Subcutaneous abdominal adipose tissue (tissue), 5 donors: ENCODE measurements around the gene CPA5.

Experiments used
- H3K27ac ChIP-seq: one replicate; pipeline ENCODE4 v1.7.0; 2013; ENCODE audit warnings: low read depth, mild to moderate bottlenecking, inconsistent platforms, low read length, moderate library complexity
- H3K27me3 ChIP-seq, 5 donors: one replicate each; pipeline ENCODE4 v1.7.0; 2013; ENCODE audit warnings: low read length in 5 of 5, inconsistent platforms in 1 of 5; ENCODE audit not compliant: control insufficient read depth in 5 of 5, insufficient read depth in 4 of 5
- H3K36me3 ChIP-seq, 5 donors: one replicate each; pipeline ENCODE4 v1.7.0; 2013; ENCODE audit warnings: low read length in 5 of 5; ENCODE audit not compliant: control insufficient read depth in 5 of 5, insufficient read depth in 5 of 5
- H3K4me1 ChIP-seq, 5 donors: one replicate each; pipeline ENCODE4 v1.7.0; 2013; ENCODE audit warnings: low read length in 5 of 5, mild to moderate bottlenecking in 3 of 5, moderate library complexity in 1 of 5; ENCODE audit not compliant: control insufficient read depth in 5 of 5, insufficient read depth in 5 of 5
- H3K4me3 ChIP-seq, 5 donors: one replicate each; pipeline ENCODE4 v1.7.0; 2013; ENCODE audit warnings: low read length in 5 of 5, low read depth in 1 of 5
- H3K9ac ChIP-seq, 5 donors: one replicate each; pipeline ENCODE4 v1.7.0; 2013; ENCODE audit warnings: low read length in 5 of 5, mild to moderate bottlenecking in 4 of 5, moderate library complexity in 3 of 5
- H3K9me3 ChIP-seq, 5 donors: one replicate each; pipeline ENCODE4 v1.7.0; 2013; ENCODE audit warnings: low read length in 5 of 5; ENCODE audit not compliant: control insufficient read depth in 5 of 5
- donor health status: healthy.
- donor health status: healthy.
- donor health status: healthy.
- donor health status: healthy.
- donor health status: healthy.

CPA5 gene

DNA sequence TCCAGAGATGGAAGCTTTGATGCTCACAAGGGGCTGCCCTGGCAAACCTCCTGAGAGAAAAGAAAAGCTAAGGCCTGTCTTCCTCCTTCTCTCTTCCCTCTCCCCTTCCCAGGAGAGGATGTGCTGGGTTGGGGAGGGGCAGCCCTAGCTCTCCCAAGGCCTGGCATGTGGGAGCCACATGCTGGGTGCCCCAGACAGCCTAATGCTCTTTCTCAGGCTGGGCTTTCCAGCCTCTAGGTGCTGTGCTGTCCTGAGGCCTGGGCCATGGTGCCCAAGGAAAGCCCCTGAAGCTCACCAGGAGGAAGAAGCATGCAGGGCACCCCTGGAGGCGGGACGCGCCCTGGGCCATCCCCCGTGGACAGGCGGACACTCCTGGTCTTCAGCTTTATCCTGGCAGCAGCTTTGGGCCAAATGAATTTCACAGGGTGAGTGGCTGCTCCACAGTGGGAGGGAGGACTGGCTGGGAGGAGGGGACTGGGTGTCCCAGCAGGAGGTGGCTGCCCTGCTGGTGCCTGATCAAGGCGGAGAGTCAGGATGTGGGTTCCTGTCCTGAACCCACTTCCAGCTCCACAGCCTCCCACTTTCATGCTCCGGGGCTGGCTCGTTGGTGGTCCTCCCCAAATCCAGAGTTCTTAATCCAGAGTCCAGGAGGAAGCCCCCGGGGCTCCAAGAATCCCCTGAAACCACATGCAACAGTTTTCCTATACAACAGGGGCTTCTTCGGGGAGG lies 1.7 kb downstream of the CPA5 start:
- peaks cover 0 to 2% (median 0%) of the 10 kb centered on the region in 5 donors for H3K9me3 ChIP-seq

DNA sequence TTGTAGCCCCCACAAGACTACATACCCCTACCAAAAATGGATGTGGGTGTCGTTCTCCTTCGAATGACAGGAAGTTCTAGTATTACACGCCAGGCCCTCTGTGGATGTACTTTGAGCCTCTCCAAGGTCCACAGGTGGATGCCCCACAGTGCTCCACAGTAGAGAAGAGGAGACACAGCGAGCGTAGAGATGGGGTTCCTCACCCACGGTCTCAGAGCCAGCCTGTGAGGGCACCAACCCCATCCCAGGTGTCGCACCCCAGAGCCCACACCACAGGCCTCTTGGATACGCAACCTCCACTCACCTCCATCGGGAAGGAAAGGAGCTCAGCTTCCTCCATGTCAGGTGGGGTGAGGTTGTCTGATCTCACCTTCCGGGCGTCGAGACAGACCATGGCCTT lies 2.3 kb downstream of the CPA5 start:
- Histone ChIP-seq H3K27me3 (no peaks in the 10 kb centered on the region), H3K4me3 (no peak overlapping the region), H3K27ac (no peak overlapping the region), H3K4me1 (peaks cover 14 to 23% (median 20%) of the 10 kb centered on the region in 5 donors), H3K36me3 (no peaks in the 10 kb centered on the region), H3K9ac (no peak overlapping the region), H3K9me3 (peaks cover 0 to under 1% (median 0%) of the 10 kb centered on the region in 5 donors)

More for the DNA sequence above, 1.7 kb downstream of the CPA5 start:
- Histone ChIP-seq H3K27ac (no peak overlapping the region), H3K4me1 (peaks cover 11 to 17% (median 14%) of the 10 kb centered on the region in 5 donors), H3K4me3 (no peak overlapping the region), H3K27me3 (no peaks in the 10 kb centered on the region), H3K36me3 (no peaks in the 10 kb centered on the region), H3K9ac (no peak overlapping the region)

DNA sequence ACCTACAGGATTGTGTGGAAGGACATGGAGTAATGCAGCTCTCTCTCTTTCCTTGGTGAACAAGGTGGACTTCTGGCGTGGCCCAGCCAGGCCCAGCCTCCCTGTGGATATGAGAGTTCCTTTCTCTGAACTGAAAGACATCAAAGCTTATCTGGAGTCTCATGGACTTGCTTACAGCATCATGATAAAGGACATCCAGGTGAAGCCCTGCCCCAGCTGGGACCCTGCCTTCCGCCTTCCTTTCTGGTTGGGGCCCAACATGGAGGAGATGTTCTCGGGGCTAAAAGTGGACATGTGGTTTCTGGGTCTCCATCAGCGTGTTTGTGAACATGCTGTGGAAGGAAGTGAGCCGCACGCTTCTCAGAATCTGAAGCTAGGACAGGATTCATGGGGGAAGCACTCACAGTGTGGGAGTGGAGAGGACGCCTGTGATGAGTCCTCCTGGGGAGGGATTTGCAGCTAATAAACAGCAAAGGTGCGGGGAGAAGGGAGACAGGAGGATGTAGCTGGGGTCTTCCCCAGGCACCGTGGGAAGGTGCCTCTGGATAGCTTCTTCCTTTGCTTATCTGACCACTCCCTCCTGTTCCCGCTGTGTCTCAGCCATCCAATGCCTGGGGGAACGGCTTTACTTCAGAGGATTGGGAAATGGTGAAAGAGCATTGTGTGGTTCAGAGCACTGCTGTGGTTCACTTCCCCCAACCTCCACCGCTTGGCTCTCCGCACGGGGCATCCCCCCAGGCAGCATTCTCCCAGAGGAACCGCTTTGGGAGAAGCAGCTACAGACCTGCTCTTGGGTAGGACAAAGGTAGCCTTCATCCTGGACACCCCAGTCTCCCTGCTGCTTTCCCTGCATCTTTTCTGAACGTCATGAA lies 5.5 kb downstream of the CPA5 start:
- H3K27ac ChIP-seq, result peak overlapping the region; percentile 84

DNA sequence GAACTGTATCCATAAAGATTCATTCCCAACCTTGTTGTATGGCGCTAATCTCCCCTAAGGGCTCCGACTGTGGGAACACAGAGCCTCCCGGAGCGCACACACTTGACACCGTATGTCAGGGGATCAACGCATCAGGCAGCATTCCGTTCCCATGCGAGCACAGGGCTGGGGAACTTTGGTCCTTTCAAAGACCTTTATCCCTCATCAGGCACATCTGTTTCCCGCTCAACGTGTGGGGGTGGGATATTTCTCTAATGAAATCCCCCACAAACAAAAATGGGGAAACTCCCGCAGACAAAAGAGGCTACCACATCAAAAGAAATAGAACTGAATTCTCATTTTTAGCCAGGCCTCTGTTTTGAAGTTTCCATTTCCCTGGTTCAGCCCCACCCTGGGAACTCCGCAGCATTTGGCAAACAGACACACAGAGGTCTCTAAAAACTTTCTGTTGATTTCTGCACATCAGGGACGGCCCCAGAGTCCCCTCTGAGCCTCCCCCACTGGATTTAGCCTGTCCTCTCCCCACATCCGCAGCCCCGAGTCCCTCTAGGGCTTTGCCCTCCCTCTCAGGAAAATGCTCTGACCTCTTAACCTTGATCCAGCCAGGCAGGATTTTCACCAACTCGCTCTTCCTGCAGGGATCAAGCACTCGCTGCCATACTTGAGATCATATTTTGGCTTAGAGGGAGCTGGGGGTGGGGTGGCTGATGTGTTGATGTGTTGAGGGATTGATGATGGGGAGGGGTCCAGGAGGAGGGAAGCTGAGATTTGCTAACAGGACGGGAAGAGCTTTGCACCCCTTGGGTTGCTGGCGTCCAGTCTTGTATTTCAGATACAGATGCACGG lies 6.6 kb downstream of the CPA5 start:
- Histone ChIP-seq H3K27me3 (no peaks in the 10 kb centered on the region), H3K9me3 (no peaks in the 10 kb centered on the region), H3K9ac (peak overlapping the region; percentile 20 to 63 (median 24)), H3K36me3 (no peaks in the 10 kb centered on the region), H3K4me1 (peaks cover 21 to 50% (median 37%) of the 10 kb centered on the region in 5 donors), H3K27ac (peak overlapping the region; percentile 84), H3K4me3 (peak overlapping the region in 1 of 5 donors; percentile 0)

More for the DNA sequence above, 5.5 kb downstream of the CPA5 start:
- Histone ChIP-seq H3K9me3 (no peaks in the 10 kb centered on the region), H3K4me1 (peaks cover 16 to 42% (median 30%) of the 10 kb centered on the region in 5 donors), H3K4me3 (peak overlapping the region in 2 of 5 donors; percentile 0 to 42), H3K27me3 (no peaks in the 10 kb centered on the region), H3K9ac (peak overlapping the region in 3 of 5 donors; percentile 20 to 26 (median 24)), H3K36me3 (no peaks in the 10 kb centered on the region)

DNA sequence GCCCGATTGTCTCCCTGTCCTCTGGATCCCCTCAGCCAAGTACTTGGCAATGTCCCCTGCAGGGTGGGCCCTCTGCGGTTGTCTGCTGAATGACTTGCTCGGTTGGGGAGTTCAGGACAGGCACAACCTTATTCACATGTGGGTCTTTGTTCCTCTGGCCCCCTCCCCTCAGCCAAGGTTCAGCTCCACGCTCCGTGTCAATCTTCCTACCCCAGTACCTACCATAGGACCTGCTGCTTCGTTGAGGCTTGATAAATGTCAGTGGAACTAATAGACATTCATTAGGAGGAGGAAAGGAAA lies 7.1 kb downstream of the CPA5 start:
- Histone ChIP-seq H3K4me1 (peaks cover 27 to 55% (median 42%) of the 10 kb centered on the region in 5 donors), H3K9me3 (no peaks in the 10 kb centered on the region), H3K9ac (no peak overlapping the region), H3K4me3 (no peak overlapping the region), H3K27ac (peak overlapping the region; percentile 84), H3K36me3 (no peaks in the 10 kb centered on the region), H3K27me3 (no peaks in the 10 kb centered on the region)

DNA sequence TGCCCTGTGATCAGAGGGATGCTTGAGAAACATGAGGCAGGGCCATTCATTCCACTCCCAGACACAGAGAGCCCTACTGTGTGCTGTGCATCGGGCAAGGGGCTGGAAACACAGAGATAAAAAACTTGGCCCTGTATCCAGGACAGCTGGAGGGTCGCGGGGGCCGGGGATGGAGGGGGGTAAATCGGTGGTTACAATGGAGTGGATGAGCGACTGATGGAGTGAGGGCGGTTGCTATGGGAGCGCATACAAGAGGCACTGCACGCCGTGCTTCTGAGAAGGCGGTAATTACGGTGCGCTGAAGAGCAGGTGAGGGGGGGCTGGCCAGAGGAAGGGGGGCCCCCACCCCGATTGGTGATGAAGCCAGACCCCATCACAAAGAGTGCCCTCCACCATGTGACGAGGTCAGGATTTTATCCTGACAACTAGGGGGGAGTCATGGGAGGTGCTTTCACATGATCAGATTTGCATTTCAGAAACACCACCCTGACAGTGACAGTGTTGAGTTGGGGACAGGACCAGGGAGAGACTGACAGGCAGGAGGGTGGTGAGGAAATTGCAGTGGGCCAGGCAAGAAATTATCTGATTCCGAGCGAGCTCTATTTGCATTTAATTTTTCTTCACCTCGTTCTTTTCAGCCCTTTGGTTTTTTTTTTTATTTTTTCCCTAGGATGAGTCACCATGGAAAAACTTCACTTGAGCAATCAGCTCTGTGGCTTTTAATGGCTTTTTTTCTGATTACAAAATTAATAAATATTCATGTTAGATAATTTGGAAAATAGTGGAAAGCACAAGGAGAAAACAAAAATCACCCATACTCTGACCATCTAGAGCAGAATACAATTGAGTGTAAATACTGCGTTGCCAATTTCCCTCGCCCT lies 7.8 kb downstream of the CPA5 start:
- H3K36me3 ChIP-seq, result no peaks in the 10 kb centered on the region
- H3K4me3 ChIP-seq, result no peak overlapping the region
- H3K4me1 ChIP-seq, result peaks cover 27 to 62% (median 45%) of the 10 kb centered on the region in 5 donors
- no peaks in the 10 kb centered on the region for H3K27me3 ChIP-seq
- no peaks in the 10 kb centered on the region for H3K9me3 ChIP-seq
- peak overlapping the region in 1 of 5 donors; percentile 69 for H3K9ac ChIP-seq
- H3K27ac ChIP-seq, result peak overlapping the region; percentile 84

DNA sequence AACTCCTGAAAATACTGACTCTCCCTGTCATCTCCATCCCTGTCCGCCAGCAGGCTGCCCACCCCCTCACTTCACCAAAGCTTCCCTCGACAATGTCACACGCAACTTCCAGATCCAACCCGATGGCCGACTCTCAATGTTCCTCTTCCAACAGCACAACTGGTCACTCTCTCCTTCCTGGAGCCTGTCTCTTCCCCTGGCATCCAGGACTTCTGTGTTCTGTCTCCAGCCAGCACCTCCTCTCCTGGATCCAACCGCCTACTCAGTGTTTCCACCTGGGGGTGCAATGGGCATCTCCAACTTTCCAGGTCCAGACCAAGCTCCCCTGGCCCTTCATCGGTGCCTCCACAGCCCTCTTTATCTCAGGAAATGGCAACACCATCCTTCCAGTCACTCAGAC lies 8.6 kb downstream of the CPA5 start:
- Histone ChIP-seq H3K9ac (peak overlapping the region in 1 of 5 donors; percentile 69), H3K9me3 (no peaks in the 10 kb centered on the region), H3K27ac (peak overlapping the region; percentile 54), H3K36me3 (no peaks in the 10 kb centered on the region), H3K4me1 (peaks cover 27 to 66% (median 45%) of the 10 kb centered on the region in 5 donors), H3K4me3 (no peak overlapping the region), H3K27me3 (no peaks in the 10 kb centered on the region)

DNA sequence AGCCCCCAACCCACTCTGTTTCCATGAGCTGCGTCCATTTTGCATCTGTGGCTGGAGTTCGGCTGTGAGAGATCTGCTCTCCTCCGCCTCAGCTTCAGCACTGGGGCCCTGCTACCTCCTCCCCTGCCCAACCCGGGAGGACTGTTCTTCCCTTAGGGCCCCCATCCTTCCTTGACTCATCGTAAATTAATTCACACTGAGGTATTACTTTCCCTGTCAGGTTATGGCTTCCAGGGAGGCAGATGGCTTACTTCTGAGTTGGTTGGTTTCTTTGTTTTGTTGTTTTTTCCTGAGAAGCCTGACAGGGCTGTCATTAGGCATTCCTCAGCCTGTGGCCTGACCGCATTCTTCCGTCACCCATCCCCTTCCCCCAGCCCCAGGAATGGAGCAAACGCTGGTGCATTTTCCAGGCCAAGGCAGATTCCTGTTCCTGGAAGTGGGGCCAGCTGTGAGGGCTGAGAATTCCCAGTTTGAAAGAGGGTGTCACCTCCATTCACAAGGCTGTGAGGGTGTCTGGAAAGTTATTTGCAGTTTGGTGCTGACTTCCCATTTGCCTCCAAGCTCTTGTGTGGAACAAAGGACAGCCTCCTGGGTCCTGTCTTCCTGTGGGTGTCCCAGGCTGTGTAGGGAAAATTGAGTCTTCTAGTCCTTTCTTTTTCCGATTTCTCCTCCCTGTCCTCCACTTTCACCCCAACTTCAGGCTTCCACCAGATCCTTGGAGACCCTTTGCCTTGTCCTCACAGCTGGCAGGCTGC lies 11.7 kb downstream of the CPA5 start:
- Histone ChIP-seq H3K36me3 (no peaks in the 10 kb centered on the region), H3K9me3 (peaks cover 3 to 21% (median 16%) of the 10 kb centered on the region in 5 donors), H3K27ac (peak overlapping the region; percentile 92), H3K27me3 (no peaks in the 10 kb centered on the region), H3K4me3 (peak overlapping the region in 1 of 5 donors; percentile 20), H3K9ac (peak overlapping the region; percentile 16 to 75 (median 54)), H3K4me1 (peaks cover 15 to 49% (median 34%) of the 10 kb centered on the region in 5 donors)
